HepG2 (cell line): Measurements from ENCODE around the gene IVD. TPM values are rescaled to one million over a fixed set of nuclear protein-coding genes. Genes with fewer than 3 reads are reported as not detected.

Source experiments
- AKAP8 ChIP-seq: sonication (generic); formaldehyde crosslinking; IDR thresholded peaks from 2 replicates; pipeline ENCODE4 v1.5.1; 2020; ENCODE audit warnings: mild to moderate bottlenecking, missing genetic modification reagents
- AKNA ChIP-seq: sonication (generic); formaldehyde crosslinking; IDR thresholded peaks from 2 replicates; pipeline ENCODE4 v1.4.0; 2020; ENCODE audit warnings: missing genetic modification reagents, borderline replicate concordance
- BRCA1 ChIP-seq: sonication (generic); formaldehyde crosslinking; IDR thresholded peaks from 2 replicates; pipeline ENCODE4 v1.4.0; 2020; ENCODE audit warnings: missing genetic modification reagents
- DR1 ChIP-seq: sonication (generic); formaldehyde crosslinking; IDR thresholded peaks from 2 replicates; pipeline ENCODE4 v1.8.0; 2021; ENCODE audit warnings: mild to moderate bottlenecking, missing genetic modification reagents, inconsistent platforms
- ELF1 ChIP-seq: sonication (generic); formaldehyde crosslinking; IDR thresholded peaks from 2 replicates; pipeline ENCODE4 v1.4.0; 2020; ENCODE audit warnings: missing genetic modification reagents
- GMEB1 ChIP-seq: sonication (generic); formaldehyde crosslinking; IDR thresholded peaks from 2 replicates; pipeline ENCODE4 v1.5.1; 2020; ENCODE audit warnings: missing genetic modification reagents, mild to moderate bottlenecking, borderline replicate concordance
- HNF4G ChIP-seq, 2 experiments: sonication (generic) in 1 of 2; formaldehyde crosslinking in 1 of 2; IDR thresholded peaks; 2 replicates each; pipeline versions ENCODE4 v1.4.0 to v1.6.1; 2011 to 2020; ENCODE audit warnings: borderline replicate concordance in 2 of 2, low read depth in 2 of 2, mild to moderate bottlenecking in 2 of 2, low read length in 1 of 2, missing genetic modification reagents in 1 of 2, moderate library complexity in 1 of 2
- PRPF4 ChIP-seq: fragments of 200-400 bp; formaldehyde crosslinking; IDR thresholded peaks from 2 replicates; pipeline ENCODE4 v1.6.1; 2016; ENCODE audit warnings: low read length, low read depth; ENCODE audit not compliant: poor library complexity, severe bottlenecking
- SETDB1 ChIP-seq: sonication (generic); formaldehyde crosslinking; IDR thresholded peaks from 2 replicates; pipeline ENCODE4 v1.5.1; 2020; ENCODE audit warnings: missing genetic modification reagents, mild to moderate bottlenecking, borderline replicate concordance
- ZFX ChIP-seq: sonication (generic); formaldehyde crosslinking; IDR thresholded peaks from 2 replicates; pipeline ENCODE4 v1.4.0; 2020; ENCODE audit warnings: mild to moderate bottlenecking, low read depth, missing genetic modification reagents, moderate library complexity
- ZNF20 ChIP-seq: sonication (generic); formaldehyde crosslinking; IDR thresholded peaks from 2 replicates; pipeline ENCODE4 v1.4.0; 2020; ENCODE audit warnings: mild to moderate bottlenecking, moderate library complexity, missing genetic modification reagents
- ZNF224 ChIP-seq: sonication (generic); formaldehyde crosslinking; IDR thresholded peaks from 2 replicates; pipeline ENCODE4 v1.5.0; 2020; ENCODE audit warnings: mild to moderate bottlenecking, missing genetic modification reagents
- ZNF501 ChIP-seq: sonication (generic); formaldehyde crosslinking; IDR thresholded peaks from 2 replicates; pipeline ENCODE4 v1.5.1; 2020; ENCODE audit warnings: mild to moderate bottlenecking, moderate library complexity, missing genetic modification reagents
- ZNF513 ChIP-seq: sonication (generic); formaldehyde crosslinking; conservative IDR thresholded peaks from 2 replicates; pipeline ENCODE4 v1.5.0; 2020; ENCODE audit warnings: missing genetic modification reagents
- ZNF576 ChIP-seq: sonication (generic); formaldehyde crosslinking; IDR thresholded peaks from 2 replicates; pipeline ENCODE4 v1.4.0; 2020; ENCODE audit warnings: mild to moderate bottlenecking, missing genetic modification reagents
- ZNF629 ChIP-seq: sonication (generic); formaldehyde crosslinking; conservative IDR thresholded peaks from 2 replicates; pipeline ENCODE4 v1.5.0; 2020; ENCODE audit warnings: missing genetic modification reagents
- ZNF674 ChIP-seq: sonication (generic); formaldehyde crosslinking; IDR thresholded peaks from 2 replicates; pipeline ENCODE4 v1.5.0; 2020; ENCODE audit warnings: low read depth, mild to moderate bottlenecking, missing genetic modification reagents
- ZNF777 ChIP-seq: sonication (generic); formaldehyde crosslinking; IDR thresholded peaks from 2 replicates; pipeline ENCODE4 v1.4.0; 2020; ENCODE audit warnings: missing genetic modification reagents
- polyA plus RNA-seq, 8 experiments: library from polyadenylated mRNA; depleted of rRNA in 3 of 8; stranded (reverse) in 7 of 8; unstranded in 1 of 8; fragments of >200 nt; fragmentation: Illumina TruSeq in 4 of 8; extraction: Trizol in 4 of 8; gene quantifications; 2 replicates each; pipeline versions ENCODE4 v1.2.1 to v1.2.3, GENCODE V29; 2011 to 2016; ENCODE audit warnings: low read depth in 4 of 8, missing spikeins in 1 of 8, mixed read lengths in 1 of 8; ENCODE audit not compliant: insufficient read depth in 1 of 8
- total RNA-seq, 5 experiments: library from RNA; depleted of rRNA; stranded (reverse); fragments of >200 nt; fragmentation: Illumina TruSeq; extraction: Trizol; gene quantifications; 2 replicates each; pipeline ENCODE4 v1.2.3, GENCODE V29; 2016; ENCODE audit warnings: low read depth in 1 of 5

Gene IVD
- total and polyA plus RNA-seq, 2 of the 13 experiments (the other 11 are each of a cell fraction or from before 2014, with no cell fraction given) = 48.0 to 53.9 TPM

GRCh38 chr15:40357723-40358470 is 47.7 kb upstream of the IVD start, which contains the start of gene DISP2 (continued):
- TF ChIP-seq ELF1 (CRISPR knock-in tag) (no peak), ZNF501 (CRISPR knock-in tag) (peak; percentile 61; the same call in 1 of the 2 replicates), ZNF674 (CRISPR knock-in tag) (no peak), SETDB1 (CRISPR knock-in tag) (no peak), DR1 (no peak), ZNF224 (CRISPR knock-in tag) (no peak), AKAP8 (CRISPR knock-in tag) (no peak), AKNA (CRISPR knock-in tag) (no peak), PRPF4 (no peak), ZNF629 (CRISPR knock-in tag) (no peak), ZFX (CRISPR knock-in tag) (no peak), ZNF576 (CRISPR knock-in tag) (no peak), HNF4G (IDR thresholded peaks at IDR 0.05; ENCODE audit: borderline replicate concordance, low read depth, low read length) (no peak), HNF4G (CRISPR knock-in tag; IDR thresholded peaks at IDR 0.05; ENCODE audit: borderline replicate concordance, low read depth) (no peak), BRCA1 (CRISPR knock-in tag) (no peak), ZNF513 (CRISPR knock-in tag) (no peak), ZNF20 (CRISPR knock-in tag) (no peak), ZNF777 (CRISPR knock-in tag) (peak; percentile 73), GMEB1 (0 out of 2 replicates have a peak, but pooled peaks have one; percentile 19)
